Measurements from ENCODE around the gene BTBD2. TPM values are rescaled to one million over a fixed set of nuclear protein-coding genes. Genes with fewer than 3 reads are reported as not detected.

BTBD2 gene
- total and polyA plus RNA-seq, 2 donors (not counting 1 experiment from before 2014, with no cell fraction given) = 75.2 to 85.6 TPM

GRCh38 chr19:1959928-1960589 lies 55.5 kb downstream of the BTBD2 start:
- no peak for ATAC-seq (ENCODE audit: low read depth)
- no peak for TF ChIP-seq CTCF (IDR thresholded peaks at IDR 0.05)
- no peak for TF ChIP-seq EZH2 (IDR thresholded peaks at IDR 0.05; ENCODE audit: borderline replicate concordance, insufficient read depth, low read depth, low read length, poor library complexity, severe bottlenecking)
- POLR2A ChIA-PET = no interaction called here

GRCh38 chr19:1957562-1958248 lies 57.8 kb downstream of the BTBD2 start:
- Mint-ChIP-seq H3K9me3 (ENCODE audit: insufficient read depth) (no peaks in the 10 kb centered on the region), H3K27ac (no peak overlapping the region), H3K4me3 (no peak overlapping the region), H3K4me1 (peaks cover 21% of the 10 kb centered on the region), H3K27me3 (no peaks in the 10 kb centered on the region)
- H3K9ac ChIP-seq (ENCODE audit: low read length) = no peak overlapping the region
- no peak for DNase-seq
- H3K4me2 ChIP-seq (replicated peaks; ENCODE audit: low read depth, low read length, poor library complexity, severe bottlenecking) = no peak overlapping the region
- TF ChIP-seq EZH2 (IDR thresholded peaks at IDR 0.05; ENCODE audit: borderline replicate concordance, insufficient read depth, low read depth, low read length, poor library complexity, severe bottlenecking) (no peak), CTCF (IDR thresholded peaks at IDR 0.05) (no peak)
- H3K36me3 ChIP-seq (replicated peaks in 1 of 2; ENCODE audit: control extremely low read depth in 1 of 2, control insufficient read depth in 1 of 2, extremely low read depth in 1 of 2, insufficient read depth in 2 of 2, low read length in 1 of 2) = peaks cover 0 to 35% of the 10 kb centered on the region in 2 experiments
- POLR2A ChIA-PET = no interaction called here
- no peak overlapping the region for H2AFZ ChIP-seq (ENCODE audit: insufficient read depth, low read depth, low read length, poor library complexity, severe bottlenecking)
- H3K79me2 ChIP-seq (ENCODE audit: control insufficient read depth, insufficient read depth, low read length) = peaks cover 97% of the 10 kb centered on the region
- intact Hi-C loops (cut with micrococcal nuclease) = no loop called here
- H3K9me3 ChIP-seq (ENCODE audit: control extremely low read depth in 1 of 3, control insufficient read depth in 2 of 3, insufficient read depth in 1 of 3, low read length in 2 of 3) = peaks cover 0 to 2% (median 0%) of the 10 kb centered on the region in 3 donors
- no peaks in the 10 kb centered on the region for H3K27me3 ChIP-seq (replicated peaks in 1 of 4; ENCODE audit: control extremely low read depth in 1 of 4, control insufficient read depth in 3 of 4, insufficient read depth in 4 of 4, low read length in 3 of 4)
- peaks cover 3 to 11% of the 10 kb centered on the region in 2 donors for H3K4me1 ChIP-seq (ENCODE audit: control insufficient read depth in 2 of 2, insufficient read depth in 2 of 2, low read length in 2 of 2)
- H3K27ac ChIP-seq (ENCODE audit: low read length in 2 of 2) = no peak overlapping the region
- H3K4me3 ChIP-seq (ENCODE audit: control extremely low read depth in 1 of 5, extremely low read depth in 1 of 5, insufficient read depth in 1 of 5, low read depth in 2 of 5, low read length in 4 of 5) = no peak overlapping the region
- WGBS (ENCODE audit: insufficient coverage) = 93% methylated on average over 35 of the region's 40 CpGs
- no peak for ATAC-seq (ENCODE audit: low read depth)
- CTCF ChIA-PET = no interaction called here
- peaks cover 95% of the 10 kb centered on the region for H4K20me1 ChIP-seq (ENCODE audit: control insufficient read depth, insufficient read depth, low read length, poor library complexity, severe bottlenecking)

More at GRCh38 chr19:1959928-1960589, 55.5 kb downstream of the BTBD2 start:
- DNase-seq = no peak
- Histone ChIP-seq H3K4me3 (ENCODE audit: control extremely low read depth in 1 of 5, extremely low read depth in 1 of 5, insufficient read depth in 1 of 5, low read depth in 2 of 5, low read length in 4 of 5) (no peak overlapping the region), H3K36me3 (replicated peaks in 1 of 2; ENCODE audit: control extremely low read depth in 1 of 2, control insufficient read depth in 1 of 2, extremely low read depth in 1 of 2, insufficient read depth in 2 of 2, low read length in 1 of 2) (peaks cover 0 to 19% of the 10 kb centered on the region in 2 experiments), H3K9ac (ENCODE audit: low read length) (no peak overlapping the region), H3K4me2 (replicated peaks; ENCODE audit: low read depth, low read length, poor library complexity, severe bottlenecking) (no peak overlapping the region), H3K4me1 (ENCODE audit: control insufficient read depth in 2 of 2, insufficient read depth in 2 of 2, low read length in 2 of 2) (peaks cover 3 to 11% of the 10 kb centered on the region in 2 donors), H2AFZ (ENCODE audit: insufficient read depth, low read depth, low read length, poor library complexity, severe bottlenecking) (no peak overlapping the region), H3K27me3 (replicated peaks in 1 of 4; ENCODE audit: control extremely low read depth in 1 of 4, control insufficient read depth in 3 of 4, insufficient read depth in 4 of 4, low read length in 3 of 4) (no peaks in the 10 kb centered on the region), H3K27ac (ENCODE audit: low read length in 2 of 2) (no peak overlapping the region), H3K9me3 (ENCODE audit: control extremely low read depth in 1 of 3, control insufficient read depth in 2 of 3, insufficient read depth in 1 of 3, low read length in 2 of 3) (peaks cover 0 to 2% (median 0%) of the 10 kb centered on the region in 3 donors), H3K79me2 (ENCODE audit: control insufficient read depth, insufficient read depth, low read length) (peaks cover 91% of the 10 kb centered on the region), H4K20me1 (ENCODE audit: control insufficient read depth, insufficient read depth, low read length, poor library complexity, severe bottlenecking) (peaks cover 89% of the 10 kb centered on the region)
- Mint-ChIP-seq H3K4me3 (no peak overlapping the region), H3K27me3 (no peaks in the 10 kb centered on the region), H3K9me3 (ENCODE audit: insufficient read depth) (no peaks in the 10 kb centered on the region), H3K4me1 (peaks cover 24% of the 10 kb centered on the region), H3K27ac (peak overlapping the region; percentile 50)
- 94% methylated on average over 27 of the region's 32 CpGs for WGBS (ENCODE audit: insufficient coverage)
- intact Hi-C loops (cut with micrococcal nuclease) = no loop called here
- CTCF ChIA-PET = no interaction called here

Measured in B cell (primary cell).